HG03571 (cell line): ENCODE data around the gene ITGA4.

ENCODE experiments used
- ATAC-seq: cut with Tn5 transposase; IDR thresholded peaks from one replicate; pipeline ENCODE4 v1.9.1; 2021; ENCODE audit not compliant: unreplicated experiment

ITGA4 gene

DNA sequence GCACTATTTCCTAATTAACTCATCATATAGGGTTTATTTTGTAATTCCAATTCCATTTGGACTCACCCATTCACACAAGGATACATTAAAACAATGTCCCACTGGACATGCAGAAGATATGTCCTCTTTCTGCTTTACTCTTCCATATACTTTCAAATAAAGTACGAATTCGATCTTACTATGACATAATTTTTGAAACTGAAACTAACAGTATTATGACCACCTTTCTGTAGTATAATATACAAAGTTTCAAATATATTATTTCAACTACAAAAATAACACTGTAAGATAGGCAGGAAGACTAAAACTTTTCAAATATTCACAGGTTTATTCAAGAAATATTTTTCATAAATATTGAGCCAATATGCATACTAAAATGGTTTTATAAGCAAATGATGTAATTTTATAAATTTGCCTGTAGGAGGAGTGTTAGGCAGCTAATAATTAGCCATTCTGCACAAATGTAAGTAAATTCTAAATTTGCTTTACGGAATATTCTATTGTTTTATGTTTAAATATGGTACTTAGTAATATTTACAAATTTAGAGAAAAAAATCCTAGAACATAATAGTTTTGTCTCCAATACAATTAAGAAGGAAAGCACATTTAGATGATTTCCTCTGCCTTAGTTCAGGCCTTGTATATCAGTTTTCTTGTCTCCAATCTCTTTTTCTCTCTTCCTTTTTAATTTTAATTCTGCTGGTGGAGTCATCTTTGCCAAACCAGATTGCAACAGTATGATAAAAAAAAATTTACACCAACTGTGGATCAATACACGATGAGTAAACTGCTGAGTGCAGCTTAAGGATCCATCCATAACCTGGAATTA is 113.9 kb downstream of the ITGA4 start:
- ATAC-seq, result no peak

DNA sequence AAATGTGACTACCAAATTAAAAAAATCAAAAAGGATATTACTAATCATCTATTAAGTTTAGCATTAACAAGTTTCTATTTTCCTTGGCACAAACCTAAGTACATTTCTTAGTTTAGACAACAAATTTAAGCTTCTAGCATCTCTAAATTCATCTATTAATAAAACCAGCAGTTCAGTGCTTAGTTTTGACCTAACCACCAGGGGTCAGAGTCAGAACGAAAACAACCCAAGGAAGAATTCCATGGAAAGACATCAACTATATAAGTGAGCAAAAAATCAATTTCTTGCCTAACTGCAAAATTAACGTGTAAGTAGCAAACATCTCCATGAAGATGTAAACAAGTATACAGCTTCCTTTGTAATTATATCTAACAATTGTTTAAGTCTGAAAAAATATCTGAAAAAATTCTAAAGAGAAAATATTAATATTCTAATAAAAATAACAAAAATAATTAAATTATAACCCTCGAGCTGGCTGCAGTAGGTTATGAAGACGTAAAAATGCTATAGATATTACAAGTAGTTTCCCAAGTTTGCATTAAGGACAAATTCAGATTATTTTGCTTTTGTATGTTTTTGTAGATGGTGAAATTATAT is 116.1 kb downstream of the ITGA4 start:
- ATAC-seq, result no peak

DNA sequence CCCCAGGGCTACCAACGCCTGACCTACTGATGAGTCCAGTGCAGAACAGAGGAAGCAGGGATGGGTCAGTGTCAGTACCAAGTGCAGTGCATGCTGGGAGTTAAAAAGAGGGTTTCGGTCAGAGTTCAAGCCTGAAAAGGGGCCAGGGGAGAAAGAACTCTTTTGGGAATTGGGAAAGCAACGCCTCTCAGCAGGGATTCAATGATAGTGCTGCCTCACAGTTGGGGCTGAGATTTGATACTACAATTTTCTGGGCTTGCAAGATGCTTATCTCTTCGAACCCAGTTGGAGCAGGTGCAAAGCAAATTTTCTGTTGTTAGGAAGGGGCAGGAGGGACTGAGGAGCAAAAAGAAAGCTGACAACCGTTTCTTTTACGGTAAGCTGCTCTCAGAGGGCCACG is 117.1 kb downstream of the ITGA4 start:
- no peak for ATAC-seq

DNA sequence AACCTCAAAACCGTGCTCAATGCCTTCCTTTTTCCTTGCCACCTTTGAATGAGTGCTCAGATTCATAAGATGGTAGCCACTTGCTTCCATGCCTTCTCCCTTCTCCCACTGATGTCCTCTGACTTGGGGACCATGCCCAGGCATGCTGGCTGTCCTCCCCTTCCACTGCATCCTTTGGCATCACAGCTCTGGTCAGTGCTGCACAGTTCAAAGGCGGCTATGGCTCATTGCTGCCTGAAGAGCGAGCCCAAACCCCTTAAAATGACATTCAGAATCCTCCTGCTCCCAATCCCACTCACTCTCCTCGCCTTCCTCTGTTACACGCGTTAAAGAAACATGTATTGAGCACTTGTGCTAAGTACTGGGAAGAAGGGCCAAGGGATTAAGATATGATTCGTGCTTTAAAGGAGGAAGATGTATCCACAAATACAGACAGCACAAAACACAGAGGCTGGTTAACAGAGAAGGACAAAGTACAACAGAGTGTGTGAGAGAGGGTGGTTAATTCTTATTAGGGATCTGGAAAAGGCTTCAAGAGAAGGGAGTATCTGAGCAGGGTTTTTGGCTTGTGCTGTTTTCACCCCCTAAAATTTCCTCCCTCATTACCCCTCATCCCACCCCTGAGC is 118.0 kb downstream of the ITGA4 start:
- no peak for ATAC-seq

DNA sequence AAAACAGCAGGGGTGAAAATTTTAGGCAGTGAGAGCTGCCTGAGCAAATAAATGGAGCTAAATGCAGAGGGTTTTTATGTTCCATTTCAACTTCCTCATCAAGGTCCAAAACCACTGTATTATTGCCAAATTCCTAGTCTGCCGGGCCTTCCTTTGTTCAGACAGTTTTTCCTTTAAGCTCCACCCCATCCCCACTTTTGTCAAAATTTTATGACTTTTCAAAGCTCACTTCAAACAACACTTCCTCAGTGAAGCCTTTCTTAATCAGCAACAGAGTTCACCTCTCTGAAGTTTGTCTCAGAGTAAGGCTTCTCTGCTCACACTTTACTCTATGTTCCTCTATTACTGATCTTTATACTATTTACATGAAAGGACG is 118.5 kb downstream of the ITGA4 start:
- ATAC-seq, result no peak

DNA sequence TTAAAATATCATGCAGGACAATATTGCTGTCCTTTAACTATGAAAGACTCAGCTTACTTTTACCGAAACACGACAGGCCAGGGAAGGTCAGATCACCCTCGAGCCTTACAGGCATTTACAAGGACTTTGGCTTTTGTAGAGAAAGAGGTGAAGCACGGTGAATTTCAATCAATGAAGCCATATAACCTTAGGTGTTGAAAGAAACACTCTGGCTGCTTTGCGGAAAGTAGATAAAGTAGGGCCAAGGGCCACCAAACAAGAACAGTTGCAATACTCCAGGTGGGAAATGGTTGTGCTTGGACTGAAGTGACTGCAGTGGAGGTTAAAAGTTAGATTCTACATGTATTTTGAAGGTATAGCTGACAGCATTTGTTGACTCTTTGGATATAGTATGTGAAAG is 119.2 kb downstream of the ITGA4 start:
- ATAC-seq, result no peak

DNA sequence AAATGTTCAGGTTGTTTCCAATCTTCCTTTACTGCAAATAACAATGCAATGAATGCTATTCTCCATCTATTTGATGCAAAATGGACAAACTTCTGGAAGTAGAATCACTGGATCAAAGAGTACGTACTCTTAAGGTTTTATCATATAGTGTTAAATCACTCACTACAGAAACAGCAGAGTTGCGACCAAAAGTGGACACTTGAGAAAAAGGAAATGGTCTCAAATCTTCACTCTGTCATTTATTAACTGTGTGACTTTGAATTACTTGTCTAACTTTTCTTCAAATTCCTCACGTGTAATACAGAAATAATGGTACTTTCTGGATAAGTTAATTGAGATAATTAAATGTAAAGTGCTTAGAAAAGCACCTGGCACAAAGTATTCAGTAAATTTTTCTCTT is 121.6 kb downstream of the ITGA4 start:
- peak; percentile 60 for ATAC-seq

DNA sequence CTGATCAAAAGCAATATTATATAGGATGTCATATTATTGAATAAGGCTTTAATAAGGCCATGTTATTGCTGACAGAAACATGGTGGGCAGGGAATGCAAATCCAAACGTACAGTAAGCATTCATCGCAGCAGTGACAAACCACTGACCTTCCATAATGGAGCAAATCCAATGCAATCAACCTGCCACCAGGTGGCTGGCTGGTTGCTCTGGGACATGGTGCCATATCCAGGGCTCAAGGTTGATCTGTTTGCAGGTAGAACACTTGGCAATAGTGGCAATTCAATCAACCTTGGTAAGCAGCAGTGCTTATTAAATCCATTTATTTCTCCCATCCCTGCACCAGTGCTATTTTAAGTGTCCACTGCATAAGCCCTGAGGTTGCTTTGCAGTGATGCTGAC is 124.3 kb downstream of the ITGA4 start:
- ATAC-seq, result no peak

DNA sequence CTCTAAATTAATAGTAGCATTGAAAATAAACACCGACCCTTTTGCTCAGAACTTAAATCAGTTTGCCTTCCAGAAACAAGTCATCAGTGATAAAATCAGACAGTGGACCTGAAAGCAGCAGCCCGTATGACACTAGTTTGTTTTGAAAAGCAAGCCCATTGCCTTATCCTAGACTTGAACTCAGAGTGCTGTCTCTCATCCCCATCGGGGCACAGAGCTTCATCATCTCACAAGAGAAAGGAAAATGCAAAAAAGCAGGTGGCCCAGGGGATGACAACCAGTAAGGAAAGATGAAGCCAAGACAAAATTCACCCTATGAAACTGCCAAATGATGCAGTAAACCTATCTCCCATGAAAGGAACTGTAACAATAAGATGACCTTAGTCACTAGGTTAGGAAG is 128.5 kb downstream of the ITGA4 start:
- ATAC-seq, result no peak
